ENCODE measurements around the gene ARHGEF4. TPM values are rescaled to one million over a fixed set of nuclear protein-coding genes. Genes with fewer than 3 reads are reported as not detected.
A peak's percentile ranks its signal among the peaks of the same experiment; 100 is the strongest.

Gene ARHGEF4
- under 1 TPM; 0.20 to 0.80 TPM for total RNA-seq

- ATAC-seq: peak; percentile 56 to 67
- H3K27ac Mint-ChIP-seq: no peak within 1 kb of the TSS
- DNase-seq (ENCODE audit: low spot score in 2 of 2): no peak
- no peaks in the 10 kb centered on the region for H3K36me3 Mint-ChIP-seq
- H3K9me3 Mint-ChIP-seq: no peaks in the 10 kb centered on the region
Measured at GRCh38 chr2:130836501-130837174, at the start of gene ARHGEF4. Gene ARHGEF4 (plus strand): TSS chr2:130836914. CDS start chr2:130836954, 40 bp downstream.

GRCh38 chr2:130787841-130788240 lies 48.9 kb upstream of the ARHGEF4 start:
- Mint-ChIP-seq H3K9me3 (no peaks in the 10 kb centered on the region), H3K36me3 (no peaks in the 10 kb centered on the region), H3K27ac (no peak overlapping the region)
- DNase-seq (ENCODE audit: low spot score in 2 of 2) (no peak), ATAC-seq (no peak)

GRCh38 chr2:130790312-130790711 lies 46.4 kb upstream of the ARHGEF4 start:
- Mint-ChIP-seq H3K36me3 (no peaks in the 10 kb centered on the region), H3K27ac (no peak overlapping the region), H3K9me3 (no peaks in the 10 kb centered on the region)
- DNase-seq (ENCODE audit: low spot score in 2 of 2) (no peak), ATAC-seq (no peak)

- Mint-ChIP-seq H3K36me3 (no peaks in the 10 kb centered on the region), H3K27ac (no peak overlapping the region), H3K9me3 (no peaks in the 10 kb centered on the region)
- ATAC-seq (no peak), DNase-seq (ENCODE audit: low spot score in 2 of 2) (no peak)
Measured at GRCh38 chr2:130790804-130791616, 45.7 kb upstream of the ARHGEF4 start.

- no peaks in the 10 kb centered on the region for H3K9me3 Mint-ChIP-seq
- no peak overlapping the region for H3K27ac Mint-ChIP-seq
Measured at GRCh38 chr2:130791617-130791939, 45.1 kb upstream of the ARHGEF4 start.

GRCh38 chr2:130795431-130795830 lies 41.3 kb upstream of the ARHGEF4 start:
- no peaks in the 10 kb centered on the region for H3K9me3 Mint-ChIP-seq
- H3K36me3 Mint-ChIP-seq: no peaks in the 10 kb centered on the region
- ATAC-seq: no peak
- no peak overlapping the region for H3K27ac Mint-ChIP-seq
- DNase-seq (ENCODE audit: low spot score in 2 of 2): no peak

More at GRCh38 chr2:130791617-130791939, 45.1 kb upstream of the ARHGEF4 start:
- ATAC-seq: no peak
- DNase-seq (ENCODE audit: low spot score in 2 of 2): no peak
- H3K36me3 Mint-ChIP-seq: no peaks in the 10 kb centered on the region

GRCh38 chr2:130796290-130796689 lies 40.4 kb upstream of the ARHGEF4 start:
- H3K9me3 Mint-ChIP-seq: no peaks in the 10 kb centered on the region
- H3K27ac Mint-ChIP-seq: no peak overlapping the region
- DNase-seq (ENCODE audit: low spot score in 2 of 2) (no peak), ATAC-seq (no peak)
- H3K36me3 Mint-ChIP-seq: no peaks in the 10 kb centered on the region

- peak; percentile 92 to 93 for ATAC-seq
- H3K36me3 Mint-ChIP-seq: no peaks in the 10 kb centered on the region
- peak overlapping the region in 1 of 2 donors; percentile 74 for H3K27ac Mint-ChIP-seq
- no peaks in the 10 kb centered on the region for H3K9me3 Mint-ChIP-seq
- peak; percentile 90 to 96 for DNase-seq (ENCODE audit: low spot score in 2 of 2)
Measured at GRCh38 chr2:130797493-130798435, 39.0 kb upstream of the ARHGEF4 start.

- H3K27ac Mint-ChIP-seq: peak overlapping the region in 1 of 2 donors; percentile 74
Measured at GRCh38 chr2:130798472-130799218, 38.1 kb upstream of the ARHGEF4 start.

GRCh38 chr2:130799295-130799694 lies 37.4 kb upstream of the ARHGEF4 start:
- Mint-ChIP-seq H3K36me3 (no peaks in the 10 kb centered on the region), H3K9me3 (no peaks in the 10 kb centered on the region), H3K27ac (no peak overlapping the region)
- DNase-seq (ENCODE audit: low spot score in 2 of 2) (no peak), ATAC-seq (no peak)

More at GRCh38 chr2:130798472-130799218, 38.1 kb upstream of the ARHGEF4 start:
- Mint-ChIP-seq H3K9me3 (no peaks in the 10 kb centered on the region), H3K36me3 (no peaks in the 10 kb centered on the region)
- no peak for DNase-seq (ENCODE audit: low spot score in 2 of 2)
- no peak for ATAC-seq

- H3K36me3 Mint-ChIP-seq: no peaks in the 10 kb centered on the region
- ATAC-seq (no peak), DNase-seq (ENCODE audit: low spot score in 2 of 2) (no peak)
- no peak overlapping the region for H3K27ac Mint-ChIP-seq
- H3K9me3 Mint-ChIP-seq: no peaks in the 10 kb centered on the region
Measured at GRCh38 chr2:130805613-130806012, 31.1 kb upstream of the ARHGEF4 start.

GRCh38 chr2:130806370-130806769 lies 30.3 kb upstream of the ARHGEF4 start:
- no peaks in the 10 kb centered on the region for H3K9me3 Mint-ChIP-seq
- H3K36me3 Mint-ChIP-seq: no peaks in the 10 kb centered on the region
- DNase-seq (ENCODE audit: low spot score in 2 of 2) (no peak), ATAC-seq (no peak)
- no peak overlapping the region for H3K27ac Mint-ChIP-seq

- H3K9me3 Mint-ChIP-seq: no peaks in the 10 kb centered on the region
- DNase-seq (ENCODE audit: low spot score in 2 of 2) (no peak), ATAC-seq (no peak)
- H3K27ac Mint-ChIP-seq: no peak overlapping the region
- no peaks in the 10 kb centered on the region for H3K36me3 Mint-ChIP-seq
Measured at GRCh38 chr2:130807659-130808385, 28.9 kb upstream of the ARHGEF4 start.

- no peak for DNase-seq (ENCODE audit: low spot score in 2 of 2)
- H3K27ac Mint-ChIP-seq: no peak overlapping the region
- no peaks in the 10 kb centered on the region for H3K9me3 Mint-ChIP-seq
- no peaks in the 10 kb centered on the region for H3K36me3 Mint-ChIP-seq
- no peak for ATAC-seq
Measured at GRCh38 chr2:130808482-130809268, 28.0 kb upstream of the ARHGEF4 start.

- Mint-ChIP-seq H3K36me3 (no peaks in the 10 kb centered on the region), H3K27ac (no peak overlapping the region), H3K9me3 (no peaks in the 10 kb centered on the region)
- ATAC-seq (no peak), DNase-seq (ENCODE audit: low spot score in 2 of 2) (no peak)
Measured at GRCh38 chr2:130810490-130810889, 26.2 kb upstream of the ARHGEF4 start.

All from activated naive CD4-positive, alpha-beta T cell treated with anti-CD3 and anti-CD28 coated beads, Interleukin-2, amount 50 U/mL, for 72 hours (primary cell).